ENCODE measurements around the gene RASGRP4. TPM values are rescaled to one million over a fixed set of nuclear protein-coding genes. Genes with fewer than 3 reads are reported as not detected.

The RASGRP4 gene
- total RNA-seq, 4 donors from 2014 or later: under 0.01 to 2.0 (median 1.5) TPM; not detected in 1

GRCh38 chr19:38422438-38422837 lies 3.6 kb downstream of the RASGRP4 start:
- TF ChIP-seq CTCF (IDR thresholded peaks at IDR 0.05) (no peak), POLR2A (IDR thresholded peaks at IDR 0.05) (no peak)
- H3K9me3 ChIP-seq: no peaks in the 10 kb centered on the region
- no peak for DNase-seq
- H3K36me3 ChIP-seq: no peaks in the 10 kb centered on the region
- intact Hi-C loops (cut with DNase I; ENCODE audit: low total_unique reads): no loop called here
- H3K4me3 ChIP-seq: no peak overlapping the region
- H3K27me3 ChIP-seq: no peaks in the 10 kb centered on the region
- no peaks in the 10 kb centered on the region for H3K4me1 ChIP-seq
- no peak overlapping the region for H3K27ac ChIP-seq

GRCh38 chr19:38421856-38422255 lies 4.2 kb downstream of the RASGRP4 start:
- no peaks in the 10 kb centered on the region for H3K4me1 ChIP-seq
- H3K36me3 ChIP-seq: no peaks in the 10 kb centered on the region
- H3K27me3 ChIP-seq: no peaks in the 10 kb centered on the region
- no peak overlapping the region for H3K27ac ChIP-seq
- no peak overlapping the region for H3K4me3 ChIP-seq
- TF ChIP-seq POLR2A (IDR thresholded peaks at IDR 0.05) (no peak), CTCF (IDR thresholded peaks at IDR 0.05) (no peak)
- DNase-seq: no peak
- intact Hi-C loops (cut with DNase I; ENCODE audit: low total_unique reads): no loop called here
- no peaks in the 10 kb centered on the region for H3K9me3 ChIP-seq

DNA sequence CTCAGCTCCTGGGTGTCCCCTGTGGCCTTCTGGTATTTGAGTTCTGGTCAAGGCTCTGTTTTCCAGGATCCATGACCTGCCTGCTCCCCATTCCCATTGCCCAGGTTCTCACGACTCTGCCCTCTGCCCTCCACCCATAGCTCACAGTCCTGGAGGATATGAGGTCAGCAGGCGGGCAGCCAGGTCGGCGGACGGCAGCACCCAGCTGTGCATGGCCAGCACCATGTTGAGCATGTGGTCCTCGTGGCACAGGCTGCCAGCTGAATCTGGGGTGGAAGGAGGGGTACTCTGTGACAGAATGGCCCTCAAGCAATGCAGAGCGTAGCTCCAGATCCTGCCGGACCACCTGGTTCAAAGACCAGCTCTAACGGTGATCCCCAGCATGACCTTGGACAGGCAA lies 5.1 kb downstream of the RASGRP4 start:
- intact Hi-C loops (cut with DNase I; ENCODE audit: low total_unique reads): no loop called here
- Histone ChIP-seq H3K4me1 (no peaks in the 10 kb centered on the region), H3K9me3 (no peaks in the 10 kb centered on the region), H3K36me3 (no peaks in the 10 kb centered on the region), H3K4me3 (no peak overlapping the region), H3K27me3 (no peaks in the 10 kb centered on the region), H3K27ac (no peak overlapping the region)
- no peak for TF ChIP-seq POLR2A (IDR thresholded peaks at IDR 0.05)
- TF ChIP-seq CTCF (IDR thresholded peaks at IDR 0.05): no peak
- no peak for DNase-seq

GRCh38 chr19:38417544-38418506 lies 8.2 kb downstream of the RASGRP4 start:
- H3K27me3 ChIP-seq: no peaks in the 10 kb centered on the region
- H3K4me1 ChIP-seq: no peaks in the 10 kb centered on the region
- H3K36me3 ChIP-seq: no peaks in the 10 kb centered on the region
- TF ChIP-seq POLR2A (IDR thresholded peaks at IDR 0.05) (no peak), CTCF (IDR thresholded peaks at IDR 0.05) (no peak)
- no peaks in the 10 kb centered on the region for H3K9me3 ChIP-seq
- intact Hi-C loops (cut with DNase I; ENCODE audit: low total_unique reads): no loop called here
- no peak overlapping the region for H3K4me3 ChIP-seq
- DNase-seq: peak in 1 of 2 donors; percentile 21
- no peak overlapping the region for H3K27ac ChIP-seq

GRCh38 chr19:38417146-38417543 lies 8.9 kb downstream of the RASGRP4 start:
- H3K9me3 ChIP-seq: no peaks in the 10 kb centered on the region
- no peaks in the 10 kb centered on the region for H3K36me3 ChIP-seq
- no peaks in the 10 kb centered on the region for H3K27me3 ChIP-seq
- intact Hi-C loops (cut with DNase I; ENCODE audit: low total_unique reads): no loop called here
- TF ChIP-seq POLR2A (IDR thresholded peaks at IDR 0.05) (no peak), CTCF (IDR thresholded peaks at IDR 0.05) (no peak)
- no peak overlapping the region for H3K27ac ChIP-seq
- no peak for DNase-seq
- H3K4me3 ChIP-seq: no peak overlapping the region
- H3K4me1 ChIP-seq: no peaks in the 10 kb centered on the region
